ENCODE results near the gene DGLUCY.
"Not testable (repeated sequence)": the region's sequence is repeated elsewhere in the genome, so short reads cannot be mapped to it uniquely, and the experiment has no call there.

The DGLUCY gene

DNA sequence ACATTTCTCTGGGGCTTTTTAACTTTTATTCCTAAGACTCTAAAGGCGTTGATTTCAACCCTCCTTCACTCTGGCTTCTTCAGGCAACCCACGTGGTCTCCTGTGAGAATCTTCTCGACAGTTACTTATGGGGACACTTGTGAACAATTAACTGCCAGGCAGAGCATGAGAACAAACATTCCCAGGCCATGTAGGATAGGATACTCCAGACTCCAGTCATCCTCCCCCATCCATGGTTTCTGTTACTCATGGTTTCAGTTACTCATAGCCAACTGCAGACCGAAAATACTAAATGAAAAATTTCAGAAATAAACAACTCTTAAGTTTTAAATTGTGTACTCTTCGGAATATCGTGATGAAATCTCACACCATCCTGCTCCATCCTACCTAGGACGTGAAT is 111.2 kb downstream of the DGLUCY start:
- H3K4me3 ChIP-seq (replicated peaks; ENCODE audit: low read depth, low read length) = no peak overlapping the region
- TF ChIP-seq, protein P1, sequence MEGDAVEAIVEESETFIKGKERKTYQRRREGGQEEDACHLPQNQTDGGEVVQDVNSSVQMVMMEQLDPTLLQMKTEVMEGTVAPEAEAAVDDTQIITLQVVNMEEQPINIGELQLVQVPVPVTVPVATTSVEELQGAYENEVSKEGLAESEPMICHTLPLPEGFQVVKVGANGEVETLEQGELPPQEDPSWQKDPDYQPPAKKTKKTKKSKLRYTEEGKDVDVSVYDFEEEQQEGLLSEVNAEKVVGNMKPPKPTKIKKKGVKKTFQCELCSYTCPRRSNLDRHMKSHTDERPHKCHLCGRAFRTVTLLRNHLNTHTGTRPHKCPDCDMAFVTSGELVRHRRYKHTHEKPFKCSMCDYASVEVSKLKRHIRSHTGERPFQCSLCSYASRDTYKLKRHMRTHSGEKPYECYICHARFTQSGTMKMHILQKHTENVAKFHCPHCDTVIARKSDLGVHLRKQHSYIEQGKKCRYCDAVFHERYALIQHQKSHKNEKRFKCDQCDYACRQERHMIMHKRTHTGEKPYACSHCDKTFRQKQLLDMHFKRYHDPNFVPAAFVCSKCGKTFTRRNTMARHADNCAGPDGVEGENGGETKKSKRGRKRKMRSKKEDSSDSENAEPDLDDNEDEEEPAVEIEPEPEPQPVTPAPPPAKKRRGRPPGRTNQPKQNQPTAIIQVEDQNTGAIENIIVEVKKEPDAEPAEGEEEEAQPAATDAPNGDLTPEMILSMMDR (IDR thresholded peaks at IDR 0.05; ENCODE audit: low read depth, low read length, missing control alignments) = no peak
- no peak for DNase-seq (ENCODE audit: extremely low read depth, low read depth)

DNA sequence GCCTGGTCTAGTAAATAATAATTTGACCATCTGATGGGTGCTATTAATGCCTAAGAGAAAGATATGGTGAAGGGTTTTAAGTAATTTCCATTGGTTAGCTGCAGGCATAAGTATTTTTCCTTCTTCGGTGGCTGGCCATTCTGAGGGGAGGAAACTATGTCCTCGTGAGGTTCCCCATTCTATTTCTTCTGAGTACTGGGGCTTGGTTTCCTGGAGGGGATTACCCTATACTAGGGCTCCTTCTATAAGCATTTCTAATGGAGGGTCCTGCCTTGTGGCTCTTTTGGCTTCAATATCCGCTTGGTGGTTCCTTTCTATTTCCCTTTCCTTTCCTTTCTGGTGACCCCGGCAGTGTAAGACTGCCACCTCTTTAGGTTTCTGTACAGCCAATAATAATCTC is 112.5 kb downstream of the DGLUCY start:
- not testable (repeated sequence) for DNase-seq (ENCODE audit: extremely low read depth, low read depth); H3K4me3 ChIP-seq (replicated peaks; ENCODE audit: low read depth, low read length)

DNA sequence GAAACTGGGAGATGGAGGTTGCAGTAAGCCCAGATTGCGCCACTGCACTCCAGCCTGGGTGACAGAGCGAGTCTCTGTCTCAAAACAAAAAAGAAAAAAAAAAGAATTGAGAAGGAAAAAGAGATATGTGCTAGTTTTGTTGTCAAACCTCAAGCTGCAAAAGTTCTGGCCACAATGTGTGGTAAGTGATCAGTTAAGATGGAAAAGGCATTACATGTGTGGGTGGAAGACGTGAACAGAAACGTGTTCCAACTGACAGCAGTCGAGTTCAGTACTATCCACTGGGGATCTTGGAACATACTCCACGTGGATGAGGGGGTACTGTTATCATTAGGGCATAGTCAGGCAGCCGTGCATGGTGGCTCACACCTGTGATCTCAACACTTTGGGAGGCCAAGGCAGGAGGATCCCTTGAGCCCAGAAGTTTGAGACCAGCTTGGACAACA is 113.3 kb downstream of the DGLUCY start:
- DNase-seq (ENCODE audit: extremely low read depth, low read depth) = no peak
- TF ChIP-seq, protein P1 (IDR thresholded peaks at IDR 0.05; ENCODE audit: low read depth, low read length, missing control alignments) = no peak

DNA sequence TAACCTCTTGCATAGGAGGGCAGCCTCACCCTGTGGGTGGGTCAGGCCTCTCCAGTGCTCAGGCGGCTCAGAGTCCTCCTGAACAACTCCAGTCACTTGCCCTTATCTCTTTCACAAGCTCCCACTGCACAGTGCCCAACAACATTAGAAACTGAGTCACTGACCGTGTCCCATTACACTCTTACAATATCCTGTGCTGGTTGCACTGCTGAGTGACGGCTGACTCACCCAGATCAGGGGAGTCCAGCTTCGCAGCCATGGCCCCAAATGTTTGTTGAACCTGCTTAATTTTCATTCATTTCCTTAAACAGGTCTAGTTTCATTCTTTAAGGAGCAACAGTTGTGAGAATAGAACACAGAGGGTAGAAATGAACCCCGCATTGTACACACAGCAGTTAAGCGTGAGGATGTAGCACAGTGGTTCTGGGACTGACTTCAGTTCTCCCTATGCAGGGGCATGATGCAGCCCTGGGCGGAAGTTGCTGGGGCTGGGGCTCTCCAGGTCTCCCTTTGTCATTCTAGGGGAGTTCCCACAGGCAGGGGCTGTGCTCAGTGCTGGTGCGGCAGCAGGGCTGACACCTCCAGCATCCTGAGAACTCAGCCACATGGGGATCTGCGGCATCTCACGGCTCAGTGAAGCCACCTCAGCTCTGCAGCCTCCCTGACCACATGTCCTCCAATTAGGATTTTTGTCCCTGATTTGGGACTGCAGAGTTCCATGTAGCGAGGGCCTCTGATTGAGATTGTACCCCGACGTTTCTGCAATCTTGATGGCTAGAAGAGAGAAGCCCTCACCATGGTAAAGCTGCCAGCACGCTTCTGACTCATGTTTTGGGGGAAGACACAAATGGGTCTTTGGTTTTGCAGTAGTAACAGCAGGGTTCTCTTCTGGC is 114.5 kb downstream of the DGLUCY start:
- no peak for DNase-seq (ENCODE audit: extremely low read depth, low read depth)
- TF ChIP-seq, protein P1 (IDR thresholded peaks at IDR 0.05; ENCODE audit: low read depth, low read length, missing control alignments) = no peak
- no peak overlapping the region for H3K4me3 ChIP-seq (replicated peaks; ENCODE audit: low read depth, low read length)

More for the DNA sequence above, 113.3 kb downstream of the DGLUCY start:
- H3K4me3 ChIP-seq (replicated peaks; ENCODE audit: low read depth, low read length) = no peak overlapping the region

DNA sequence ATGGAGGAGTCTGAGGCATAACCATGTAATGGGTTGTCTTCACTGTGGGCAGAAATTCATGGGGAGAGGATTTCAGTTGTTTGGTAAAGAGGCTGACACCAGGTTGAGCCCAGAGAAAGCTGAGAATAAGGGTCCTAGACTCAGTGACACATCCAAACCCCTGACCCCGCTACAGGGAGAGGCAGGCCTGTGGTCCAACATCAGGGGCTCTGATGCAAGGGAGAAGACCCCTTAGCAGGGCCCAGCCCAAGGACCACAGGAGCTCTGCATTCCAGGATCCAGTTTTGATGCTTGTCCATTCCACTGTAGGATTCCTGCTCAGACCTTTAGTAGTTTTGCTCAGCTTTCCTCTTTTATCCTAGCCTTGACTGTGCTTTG is 115.1 kb downstream of the DGLUCY start:
- no peak overlapping the region for H3K4me3 ChIP-seq (replicated peaks; ENCODE audit: low read depth, low read length)
- no peak for DNase-seq (ENCODE audit: extremely low read depth, low read depth)
- TF ChIP-seq, protein P1 (IDR thresholded peaks at IDR 0.05; ENCODE audit: low read depth, low read length, missing control alignments) = no peak

DNA sequence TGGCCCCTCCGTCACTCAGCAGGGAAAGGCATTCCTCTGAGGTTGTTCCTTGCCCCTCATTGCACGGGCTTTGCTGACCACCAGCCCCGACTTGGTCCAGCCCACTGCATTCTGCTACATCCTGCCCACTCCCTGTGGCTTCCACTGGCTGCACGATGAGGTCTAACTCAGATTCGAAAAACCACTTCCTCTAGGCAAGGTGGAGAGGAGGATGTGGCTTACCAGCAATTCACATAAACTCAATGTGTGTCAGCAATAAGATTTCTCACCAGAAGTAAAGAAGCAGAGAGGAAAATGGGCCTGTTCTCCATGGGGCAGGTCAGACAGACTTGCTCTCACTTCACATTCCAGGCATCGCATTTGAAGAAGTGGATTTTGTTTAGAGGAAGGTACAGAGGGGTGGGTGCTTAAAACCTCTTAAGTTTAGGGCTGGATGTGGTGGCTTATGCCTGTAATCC is 115.9 kb downstream of the DGLUCY start:
- no peak overlapping the region for H3K4me3 ChIP-seq (replicated peaks; ENCODE audit: low read depth, low read length)
- DNase-seq (ENCODE audit: extremely low read depth, low read depth) = no peak
- TF ChIP-seq, protein P1 (IDR thresholded peaks at IDR 0.05; ENCODE audit: low read depth, low read length, missing control alignments) = no peak

DNA sequence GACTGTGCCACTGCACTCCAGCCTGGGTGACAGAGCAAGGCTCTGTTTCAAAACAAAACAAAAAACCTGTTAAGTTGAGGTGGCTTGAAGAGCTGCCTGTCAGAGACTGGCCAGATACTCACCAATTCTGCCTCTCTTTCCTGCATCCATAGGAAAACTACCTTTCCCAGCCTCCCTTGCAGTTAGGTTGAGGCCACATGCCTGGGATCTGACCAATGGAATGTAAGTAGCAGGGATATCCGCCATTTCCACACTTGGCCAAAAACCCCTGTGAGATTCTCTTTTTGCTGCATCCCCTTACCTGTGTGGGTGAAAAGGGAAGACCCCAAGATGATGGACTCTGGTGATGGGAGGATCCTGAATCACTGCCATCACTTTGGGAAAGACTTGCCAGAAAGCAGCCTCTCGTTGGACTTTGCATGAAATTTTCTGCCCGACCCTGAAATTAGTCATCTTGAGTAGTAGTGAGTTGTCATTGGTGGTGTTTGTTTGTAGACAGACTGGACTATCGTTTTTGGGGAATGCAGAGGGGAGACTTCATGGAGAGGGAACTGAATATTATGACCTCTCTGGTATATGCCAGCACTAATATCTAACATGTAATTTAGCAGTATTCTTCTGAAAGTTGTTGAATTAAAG is 116.6 kb downstream of the DGLUCY start:
- H3K4me3 ChIP-seq (replicated peaks; ENCODE audit: low read depth, low read length) = no peak overlapping the region
- TF ChIP-seq, protein P1 (IDR thresholded peaks at IDR 0.05; ENCODE audit: low read depth, low read length, missing control alignments) = no peak
- no peak for DNase-seq (ENCODE audit: extremely low read depth, low read depth)

All from HFF-Myc (cell line).